GM19193 (cell line): Measurements from ENCODE around the gene TBC1D8.

Experiments
- POLR2A ChIP-seq: IDR thresholded peaks from 4 replicates; pipeline ENCODE4 v1.6.1; 2011; ENCODE audit not compliant: insufficient read depth, insufficient read length; ENCODE audit errors: extremely low read depth

The TBC1D8 gene

DNA sequence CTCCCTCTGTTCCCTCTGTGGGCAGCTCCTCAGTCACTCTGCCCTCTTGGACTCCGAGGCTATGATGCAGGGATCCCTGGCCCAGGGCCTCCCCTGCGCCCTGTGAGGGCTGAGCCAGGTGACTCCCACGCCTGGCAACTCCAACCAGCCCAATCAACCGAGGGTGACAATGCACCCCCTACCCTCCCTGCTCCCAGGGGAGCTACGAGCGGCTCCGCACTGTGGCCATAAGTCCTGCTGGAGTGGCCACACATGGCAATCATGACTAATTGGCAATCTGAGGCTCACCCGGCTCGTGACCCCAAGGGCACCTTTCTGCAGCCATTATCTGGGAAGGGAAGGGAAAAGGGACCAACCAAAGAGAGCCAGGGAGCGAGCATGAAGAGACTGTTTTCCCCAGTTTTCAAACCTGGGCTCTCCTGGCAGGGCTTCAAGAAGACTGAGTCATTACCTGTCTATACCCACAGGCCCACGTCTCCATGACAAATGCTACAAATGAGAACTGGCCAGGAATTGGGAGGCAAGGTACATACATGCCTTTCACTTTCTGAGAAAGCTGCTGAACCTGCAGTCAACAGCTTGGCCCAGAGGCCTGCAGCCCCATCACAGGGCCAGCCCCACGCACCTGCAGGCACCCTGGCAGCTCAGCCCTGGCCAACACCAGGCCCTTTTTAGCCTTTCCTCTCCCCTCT is 104.0 kb downstream of the TBC1D8 start:
- no peak for TF ChIP-seq POLR2A

DNA sequence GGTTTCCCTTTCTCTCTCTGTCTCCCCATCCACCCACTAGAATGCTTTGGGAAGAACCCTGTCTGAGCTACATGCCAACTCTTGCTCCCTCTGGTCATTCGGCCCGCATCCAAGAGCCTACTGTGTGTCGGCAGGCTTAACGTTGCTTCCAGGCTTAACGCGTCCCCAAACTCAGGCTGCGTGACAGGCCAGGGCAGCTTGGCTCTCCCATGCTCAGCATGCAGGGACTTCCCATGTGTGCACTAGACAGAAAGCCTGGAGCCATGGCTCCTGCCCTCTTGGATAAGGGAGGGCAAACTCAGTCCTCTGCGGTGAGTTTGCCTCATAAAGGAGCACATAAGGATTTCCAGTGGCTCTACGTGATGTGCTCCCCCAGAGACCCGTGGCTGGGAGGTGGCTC is 105.9 kb downstream of the TBC1D8 start:
- no peak for TF ChIP-seq POLR2A

DNA sequence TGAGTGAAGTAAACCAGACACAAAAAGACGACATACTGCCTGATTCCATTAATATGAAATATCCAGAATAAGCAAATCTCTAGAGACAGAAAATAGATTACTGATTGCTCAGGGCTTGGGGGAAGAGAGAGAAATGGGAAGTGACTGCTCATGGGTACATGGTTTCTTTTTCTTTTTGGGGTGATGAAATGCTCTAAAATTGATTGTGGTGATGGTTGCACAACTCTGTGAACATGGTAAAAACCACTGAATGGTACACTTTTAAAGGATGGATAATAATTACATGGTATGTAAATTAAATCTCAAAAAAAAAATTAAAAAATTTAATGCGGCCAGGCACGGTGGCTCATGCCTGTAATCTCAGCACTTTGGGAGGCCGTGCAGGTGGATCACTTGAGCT is 109.8 kb downstream of the TBC1D8 start:
- TF ChIP-seq POLR2A, result no peak

DNA sequence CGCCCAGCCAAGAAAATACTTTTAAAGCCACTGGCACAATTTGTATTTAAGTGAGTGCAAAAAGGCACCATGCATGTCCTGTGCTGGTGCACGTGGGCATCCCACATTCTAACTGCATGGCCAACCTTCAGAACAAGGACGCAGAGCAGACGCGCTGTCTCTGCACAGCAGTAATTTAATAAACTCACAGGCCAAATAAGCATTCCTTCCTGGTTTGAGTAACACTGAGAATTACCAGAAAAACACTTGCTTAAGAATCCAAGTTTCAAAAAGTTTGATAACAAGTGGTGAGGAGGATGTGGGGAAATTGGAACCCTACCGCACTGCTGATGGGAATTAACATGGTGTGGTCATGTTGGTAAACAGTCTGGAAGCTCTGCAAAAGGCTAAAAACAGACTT is 110.4 kb downstream of the TBC1D8 start:
- no peak for TF ChIP-seq POLR2A

DNA sequence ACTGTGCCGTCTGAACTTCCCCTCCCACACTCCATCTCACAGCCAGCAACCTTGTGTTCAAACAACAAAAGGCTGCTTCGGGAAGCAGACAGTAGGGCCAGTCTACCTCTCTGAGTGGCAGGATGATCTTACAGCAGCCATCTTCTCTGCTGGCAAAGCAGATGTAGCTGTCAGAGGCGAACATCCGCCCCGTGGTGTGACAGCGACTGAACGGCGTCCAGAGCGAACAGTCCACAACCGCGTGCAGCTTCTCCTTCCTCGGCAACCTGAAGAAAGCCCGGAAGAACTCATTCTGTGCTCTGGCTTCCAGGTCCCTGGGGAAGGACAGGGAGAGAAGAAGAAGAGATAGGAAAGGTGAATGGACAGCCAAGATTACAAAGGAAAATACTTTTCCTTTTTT is 111.1 kb downstream of the TBC1D8 start:
- TF ChIP-seq POLR2A, result no peak

DNA sequence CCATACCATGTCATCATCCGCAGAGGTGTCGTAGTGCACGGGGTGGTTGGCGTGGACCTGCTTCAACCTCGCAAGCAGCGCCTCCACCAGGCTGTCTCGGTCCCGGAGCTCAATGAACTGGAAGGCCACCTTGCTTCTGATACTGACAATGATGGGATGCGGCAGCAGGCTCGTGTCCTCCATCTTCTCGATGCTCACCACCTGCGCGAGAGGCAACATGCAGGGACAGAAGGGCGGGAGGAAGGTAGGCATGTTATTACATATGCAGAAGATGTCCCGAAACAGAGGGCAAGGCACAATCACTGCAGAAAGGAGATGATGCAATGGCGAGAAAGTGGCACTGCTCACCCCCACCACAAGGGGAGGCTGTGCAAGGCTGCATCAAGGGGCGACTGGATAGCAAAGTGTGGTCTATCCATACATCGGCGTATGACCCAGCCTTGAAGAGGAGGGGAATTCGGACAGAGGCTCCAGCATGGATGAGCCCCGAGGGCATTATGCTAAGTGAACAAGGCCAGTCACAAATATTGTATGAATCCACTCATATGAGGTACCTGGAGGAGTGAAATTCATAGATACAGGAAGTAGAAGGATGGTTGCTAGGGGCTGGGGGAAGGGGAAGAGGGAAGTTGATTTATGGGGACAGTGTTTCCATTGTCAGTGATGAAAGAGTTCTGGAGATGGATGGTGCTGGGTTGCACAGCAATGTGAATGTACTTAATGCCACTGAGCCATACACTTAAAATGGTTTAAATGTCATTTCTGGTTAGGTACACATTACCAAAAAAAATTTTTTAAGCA is 112.5 kb downstream of the TBC1D8 start:
- TF ChIP-seq POLR2A, result no peak

DNA sequence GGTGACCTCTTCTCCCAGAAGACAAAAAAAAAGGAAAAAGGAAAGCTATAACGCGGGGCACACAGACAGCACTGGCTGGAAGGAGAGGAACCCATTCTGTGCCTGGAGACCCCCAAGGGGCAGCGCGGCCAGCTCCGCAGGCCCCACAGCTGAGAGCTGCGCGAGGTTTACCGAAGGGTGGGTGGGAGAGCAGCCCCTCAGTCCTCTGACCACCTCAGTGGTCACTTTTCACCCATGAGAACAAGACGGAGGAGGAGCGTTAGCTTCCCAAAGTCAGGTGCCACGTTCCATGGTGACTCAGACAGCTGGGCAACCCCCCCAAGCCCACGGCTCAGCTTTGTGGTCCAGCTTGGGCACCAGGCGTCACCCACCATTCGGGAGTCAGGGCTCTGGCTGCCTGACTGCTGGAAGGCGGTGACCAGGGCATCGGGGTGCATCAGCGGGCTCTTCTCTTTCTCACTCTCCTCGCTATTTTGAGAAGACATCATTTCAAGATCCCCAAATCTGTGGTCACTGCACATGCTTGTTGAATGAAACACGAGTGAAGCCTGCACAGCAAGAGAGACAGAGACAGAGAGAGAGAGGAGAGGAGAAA is 113.9 kb downstream of the TBC1D8 start:
- TF ChIP-seq POLR2A, result no peak

DNA sequence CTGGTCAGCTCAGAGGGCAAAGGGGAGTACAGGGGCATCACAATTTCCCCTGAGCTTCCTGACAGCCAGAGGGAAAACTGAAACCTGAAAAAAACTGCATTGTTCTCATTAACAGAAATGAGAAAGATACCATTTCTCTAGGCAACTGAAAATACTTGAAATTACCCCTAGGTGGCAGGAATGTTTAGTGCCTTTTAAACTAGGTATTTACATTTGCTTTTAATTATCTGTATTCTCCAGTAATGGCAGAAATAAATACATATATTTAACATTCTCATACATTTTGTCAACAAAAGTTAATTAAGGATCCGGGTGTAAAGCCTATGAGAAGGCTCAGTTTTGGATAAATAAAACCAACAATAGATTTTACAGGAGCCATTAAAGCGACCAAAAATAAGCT is 114.6 kb downstream of the TBC1D8 start:
- no peak for TF ChIP-seq POLR2A

DNA sequence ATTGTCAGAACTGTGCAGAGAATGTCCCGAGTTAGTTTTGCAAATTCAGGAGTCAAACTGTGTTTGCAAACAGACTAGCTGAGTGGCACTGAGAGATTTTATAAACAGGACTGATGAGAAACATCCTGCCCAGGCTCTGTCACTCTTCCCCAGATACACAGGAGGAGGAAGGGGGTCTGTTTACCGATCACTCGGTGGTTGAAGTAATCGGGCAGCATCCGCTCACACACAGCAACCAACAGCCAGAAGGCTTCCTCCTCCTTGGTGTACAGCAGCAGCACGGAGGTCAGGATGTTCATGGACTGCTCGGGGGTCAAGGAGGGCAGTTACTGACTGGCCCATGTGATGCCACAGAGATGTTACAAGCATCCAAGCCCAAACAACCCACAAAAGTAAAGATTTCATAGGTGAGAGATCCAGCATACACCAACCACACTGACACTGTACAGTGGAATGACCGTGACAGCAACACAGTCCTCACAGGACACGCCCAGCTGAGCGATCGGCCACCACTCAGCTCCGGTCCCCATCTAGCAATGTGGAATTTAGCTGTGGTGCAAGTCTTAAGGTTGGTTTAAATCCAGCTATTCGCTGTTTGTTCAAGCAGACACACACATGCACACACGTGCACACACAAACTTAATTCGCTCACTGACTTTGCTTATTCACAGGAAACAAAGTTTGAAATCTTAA is 119.0 kb downstream of the TBC1D8 start:
- TF ChIP-seq POLR2A, result no peak

DNA sequence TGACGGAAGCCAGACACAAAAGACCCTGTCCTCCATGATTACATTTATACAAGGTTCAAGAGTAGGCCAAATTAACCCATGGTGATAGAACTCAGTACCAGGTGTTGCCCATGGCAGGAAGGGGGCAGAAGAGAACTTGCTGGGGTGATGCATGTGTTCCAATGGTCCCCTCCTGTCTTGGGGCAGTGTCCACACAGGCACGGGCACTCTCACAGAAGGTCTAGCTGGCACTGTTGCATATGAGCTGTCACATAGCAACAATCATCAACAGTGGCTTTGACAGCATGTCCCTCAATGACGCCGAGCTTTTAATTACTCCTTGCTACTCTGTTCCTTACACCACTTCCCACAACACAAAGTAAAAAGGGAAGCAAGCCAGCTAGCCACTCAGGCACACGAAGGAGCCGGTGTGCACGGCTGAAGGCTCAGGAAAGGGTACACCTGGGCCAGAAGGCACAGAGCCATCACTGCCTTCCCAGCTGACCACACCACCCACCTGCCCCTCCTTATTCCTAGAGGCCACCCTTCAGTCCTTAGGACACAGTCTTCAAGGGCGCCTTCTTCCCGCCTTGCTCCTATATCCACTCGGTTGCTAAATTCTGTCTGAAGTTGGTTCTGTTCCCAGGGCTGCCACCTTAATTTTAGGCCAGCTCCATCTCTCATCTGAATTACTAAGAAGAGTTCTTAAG is 120.2 kb downstream of the TBC1D8 start:
- no peak for TF ChIP-seq POLR2A

DNA sequence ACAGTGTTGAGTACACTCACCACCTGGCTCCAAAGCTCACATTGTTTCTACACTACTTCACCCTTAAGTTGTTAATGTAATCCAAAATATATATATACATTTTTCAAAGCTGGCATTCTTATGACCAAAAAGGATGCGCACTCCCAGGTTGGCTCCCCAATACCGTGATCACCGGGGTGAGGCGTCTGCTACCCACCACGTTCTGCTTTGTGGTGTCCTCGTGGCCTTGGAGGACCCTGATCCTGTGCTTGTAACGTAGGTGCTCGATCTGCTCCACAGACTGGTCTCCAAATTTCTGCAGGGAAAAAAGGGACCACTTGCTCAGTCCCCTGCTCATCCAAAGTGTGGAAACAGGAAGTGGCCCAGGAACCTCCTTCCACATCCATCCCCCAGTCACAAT is 123.3 kb downstream of the TBC1D8 start:
- no peak for TF ChIP-seq POLR2A

DNA sequence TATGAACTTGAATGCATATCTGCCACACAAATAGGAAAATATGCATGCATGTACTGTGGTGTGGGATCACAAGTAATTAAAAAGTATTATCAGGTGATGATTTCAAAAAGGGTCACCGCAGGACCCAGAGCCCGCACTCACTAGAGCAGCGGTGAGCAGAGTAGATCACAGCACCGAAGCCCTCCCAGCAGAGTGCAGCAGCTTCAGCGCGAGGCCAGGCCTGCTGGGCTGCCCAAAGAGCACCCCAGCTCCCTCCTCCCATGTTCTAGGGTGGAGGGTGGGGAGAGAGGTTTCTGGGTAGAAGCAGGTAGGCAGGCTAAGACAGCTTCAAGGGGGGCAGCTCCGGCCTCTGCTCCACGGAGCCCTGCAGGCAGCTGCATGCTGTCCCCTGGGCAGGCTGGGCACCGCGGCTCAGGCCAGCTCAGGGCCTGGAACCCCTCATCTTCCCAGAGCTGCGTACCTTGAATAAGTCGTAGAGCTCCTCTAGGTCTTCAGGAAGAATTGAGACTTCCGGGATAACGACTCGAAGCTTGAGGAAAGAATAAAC is 124.2 kb downstream of the TBC1D8 start:
- TF ChIP-seq POLR2A, result no peak

DNA sequence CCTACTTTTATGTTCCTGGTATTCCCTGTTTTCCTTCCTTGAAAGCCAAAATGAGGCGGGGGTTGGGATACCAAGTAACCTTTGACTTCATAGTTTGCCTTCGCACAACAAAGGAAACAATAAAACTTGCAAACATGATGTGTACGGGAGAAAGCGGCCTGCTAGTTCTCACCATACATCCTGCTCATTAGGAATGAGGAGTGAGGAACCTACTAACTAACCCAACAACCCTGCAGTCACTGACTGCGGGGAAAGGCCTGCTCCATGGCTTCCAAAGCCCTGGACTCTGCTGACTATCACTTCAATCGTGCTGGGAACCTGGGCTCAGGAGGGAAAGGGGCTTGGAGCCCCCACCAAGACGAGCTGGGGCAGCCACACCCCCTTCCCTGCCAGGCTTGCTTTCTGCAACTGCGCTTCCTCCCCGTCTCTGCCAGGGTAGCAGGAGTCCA is 124.9 kb downstream of the TBC1D8 start:
- no peak for TF ChIP-seq POLR2A

DNA sequence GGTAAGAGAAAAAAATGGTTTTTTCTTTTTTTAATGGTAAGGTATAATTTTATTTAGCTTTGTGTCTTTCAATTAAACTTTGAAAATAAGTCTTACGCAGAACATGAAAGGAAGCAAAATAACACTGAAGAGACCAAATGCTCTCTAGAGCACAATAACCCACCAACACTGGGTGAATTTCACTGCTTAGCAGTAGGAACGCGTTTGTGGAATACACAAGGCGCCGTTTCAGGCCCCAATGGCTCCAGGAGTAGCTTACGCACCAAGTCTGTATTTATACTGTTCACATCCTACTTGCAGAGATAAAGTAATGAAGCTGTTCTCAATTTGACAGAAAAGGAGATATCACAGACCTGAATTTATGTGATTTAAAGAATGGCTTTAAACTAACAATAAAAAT is 125.6 kb downstream of the TBC1D8 start:
- TF ChIP-seq POLR2A, result no peak
